Panc1 (cell line): ENCODE measurements around the gene TFCP2L1. TPM values are rescaled to one million over a fixed set of nuclear protein-coding genes. Genes with fewer than 3 reads are reported as not detected.

Experiments used
- ATAC-seq: fragments of 200-7000 bp; cut with Tn5 transposase; 2 replicates; pipeline ENCODE4 v1.9.1; 2020; ENCODE audit warnings: mild to moderate bottlenecking, moderate library complexity
- BruUV-seq: library from RNA; stranded (reverse); fragments of 400-500 nt; replicated peaks from 2 replicates; lab custom pipeline; 2021; lab: Mats Ljungman, UMichigan
- CTCF ChIA-PET: fragments of 300-600 bp; sonication (Branson Sonifier 250); formaldehyde crosslinking; loops from one replicate; lab custom pipeline; 2022; ENCODE audit warnings: antibody characterized with exemption; lab: Charles Lee
- POLR2A ChIA-PET: fragments of 300-600 bp; sonication (Branson Sonifier 250); formaldehyde crosslinking; loops from one replicate; lab custom pipeline; 2022; ENCODE audit warnings: antibody characterized with exemption; lab: Charles Lee
- DNase-seq: peaks from one replicate; pipeline ENCODE4 v3.0.0-alpha.2; 2010; ENCODE audit warnings: low read depth, low spot score
- H3K27ac ChIP-seq: 2 replicates; pipeline ENCODE4 v1.5.1; 2011; ENCODE audit warnings: mild to moderate bottlenecking, low read length, inconsistent platforms
- H3K27me3 ChIP-seq: fragments of 200-500 bp; sonication (Bioruptor generic); 2 replicates; pipeline ENCODE4 v1.6.0; 2014; ENCODE audit warnings: low read length, inconsistent platforms; ENCODE audit not compliant: control insufficient read depth, insufficient read depth
- H3K36me3 ChIP-seq: fragments of 200-500 bp; sonication (Bioruptor generic); 2 replicates; pipeline ENCODE4 v1.5.1; 2014; ENCODE audit warnings: inconsistent platforms, mild to moderate bottlenecking, low read length, moderate library complexity; ENCODE audit not compliant: control insufficient read depth, insufficient read depth
- H3K4me1 ChIP-seq: 2 replicates; pipeline ENCODE4 v1.5.1; 2011; ENCODE audit warnings: inconsistent platforms, mild to moderate bottlenecking, low read length, moderate library complexity; ENCODE audit not compliant: control insufficient read depth, insufficient read depth
- H3K4me3 ChIP-seq, 2 experiments: 2 replicates each; pipeline ENCODE4 v1.5.1; 2011 to 2012; ENCODE audit warnings: low read depth in 2 of 2, low read length in 2 of 2, mild to moderate bottlenecking in 2 of 2, inconsistent platforms in 1 of 2, moderate library complexity in 1 of 2
- H3K9me3 ChIP-seq: fragments of 200-500 bp; sonication (Bioruptor generic); 2 replicates; pipeline ENCODE4 v1.5.1; 2014; ENCODE audit warnings: low read depth, mild to moderate bottlenecking, inconsistent platforms, low read length, moderate library complexity; ENCODE audit not compliant: control insufficient read depth, insufficient read depth
- POLR2AphosphoS5 ChIP-seq: IDR thresholded peaks from 2 replicates; pipeline ENCODE4 v1.6.1; 2012; ENCODE audit warnings: mild to moderate bottlenecking, low read depth, low read length, moderate library complexity
- SIN3A ChIP-seq: IDR thresholded peaks from 2 replicates; pipeline ENCODE4 v1.6.1; 2012; ENCODE audit warnings: low read depth, mild to moderate bottlenecking, low read length, moderate library complexity, borderline replicate concordance; ENCODE audit not compliant: insufficient read depth
- TCF7L2 ChIP-seq: IDR thresholded peaks from 2 replicates; pipeline ENCODE4 v1.6.1; 2011; ENCODE audit warnings: mild to moderate bottlenecking, low read depth, low read length, inconsistent platforms
- in situ Hi-C: cut with HindIII; loops from 2 replicates; pipeline ENCODE4 v1.10.0; 2016; ENCODE audit warnings: low sequenced_read_pairs, low pct_unique_long_range_greater_than_20kb
- intact Hi-C: fragments of 100-400 bp; cut with micrococcal nuclease; formaldehyde crosslinking; loops from one replicate; pipeline ENCODE4 v1.10.0; 2022; ENCODE audit not compliant: unreplicated experiment
- total RNA-seq: library from RNA; stranded (reverse); gene quantifications from one replicate; pipeline ENCODE4 v1.2.1, GENCODE V29; 2021; ENCODE audit not compliant: unreplicated experiment
- TF ChIP-seq, protein P1 (sequence below), 2 experiments: IDR thresholded peaks; 2 replicates each; pipeline ENCODE4 v1.6.1; 2011 to 2012; ENCODE audit warnings: low read depth in 2 of 2, control low read depth in 1 of 2, low read length in 1 of 2, mild to moderate bottlenecking in 1 of 2, moderate library complexity in 1 of 2; ENCODE audit not compliant: insufficient read depth in 1 of 2
- TF ChIP-seq, protein P2 (sequence below): fragments of 450-650 bp; IDR thresholded peaks from 2 replicates; pipeline ENCODE4 v1.5.1; 2017; ENCODE audit warnings: mild to moderate bottlenecking

The TFCP2L1 gene
- total RNA-seq, 1 experiment from 2014 or later, result 4.9 TPM

DNA sequence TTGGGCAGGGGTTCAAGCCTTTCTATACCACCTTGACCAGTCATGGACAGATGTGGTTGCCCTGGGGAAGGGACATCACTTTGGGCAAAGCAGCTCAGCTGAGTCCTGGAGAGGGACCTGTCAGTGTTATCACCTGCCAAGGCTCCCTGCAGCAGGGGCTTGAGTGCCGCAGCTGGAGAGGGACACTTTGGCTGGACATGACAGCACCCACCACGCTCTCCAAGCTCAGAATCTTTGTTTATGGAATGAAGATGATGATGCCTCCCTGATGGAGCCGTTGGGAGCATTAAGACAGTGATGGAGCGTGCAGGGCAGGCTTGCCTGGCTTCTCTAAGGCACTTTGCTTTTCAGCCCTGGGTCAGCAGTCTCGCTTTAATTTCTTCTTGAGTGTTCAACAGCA, 4.3 kb upstream of the TFCP2L1 start:
- ATAC-seq (no peak), DNase-seq (no peak)
- ChIA-PET CTCF (no interaction called here), POLR2A (no interaction called here)
- Histone ChIP-seq H3K27ac (no peak overlapping the region), H3K4me1 (no peaks in the 10 kb centered on the region), H3K27me3 (peaks cover under 1% of the 10 kb centered on the region; the same call in 1 of the 2 replicates), H3K9me3 (no peaks in the 10 kb centered on the region), H3K36me3 (no peaks in the 10 kb centered on the region), H3K4me3 (no peak overlapping the region)
- TF ChIP-seq, protein P1, sequence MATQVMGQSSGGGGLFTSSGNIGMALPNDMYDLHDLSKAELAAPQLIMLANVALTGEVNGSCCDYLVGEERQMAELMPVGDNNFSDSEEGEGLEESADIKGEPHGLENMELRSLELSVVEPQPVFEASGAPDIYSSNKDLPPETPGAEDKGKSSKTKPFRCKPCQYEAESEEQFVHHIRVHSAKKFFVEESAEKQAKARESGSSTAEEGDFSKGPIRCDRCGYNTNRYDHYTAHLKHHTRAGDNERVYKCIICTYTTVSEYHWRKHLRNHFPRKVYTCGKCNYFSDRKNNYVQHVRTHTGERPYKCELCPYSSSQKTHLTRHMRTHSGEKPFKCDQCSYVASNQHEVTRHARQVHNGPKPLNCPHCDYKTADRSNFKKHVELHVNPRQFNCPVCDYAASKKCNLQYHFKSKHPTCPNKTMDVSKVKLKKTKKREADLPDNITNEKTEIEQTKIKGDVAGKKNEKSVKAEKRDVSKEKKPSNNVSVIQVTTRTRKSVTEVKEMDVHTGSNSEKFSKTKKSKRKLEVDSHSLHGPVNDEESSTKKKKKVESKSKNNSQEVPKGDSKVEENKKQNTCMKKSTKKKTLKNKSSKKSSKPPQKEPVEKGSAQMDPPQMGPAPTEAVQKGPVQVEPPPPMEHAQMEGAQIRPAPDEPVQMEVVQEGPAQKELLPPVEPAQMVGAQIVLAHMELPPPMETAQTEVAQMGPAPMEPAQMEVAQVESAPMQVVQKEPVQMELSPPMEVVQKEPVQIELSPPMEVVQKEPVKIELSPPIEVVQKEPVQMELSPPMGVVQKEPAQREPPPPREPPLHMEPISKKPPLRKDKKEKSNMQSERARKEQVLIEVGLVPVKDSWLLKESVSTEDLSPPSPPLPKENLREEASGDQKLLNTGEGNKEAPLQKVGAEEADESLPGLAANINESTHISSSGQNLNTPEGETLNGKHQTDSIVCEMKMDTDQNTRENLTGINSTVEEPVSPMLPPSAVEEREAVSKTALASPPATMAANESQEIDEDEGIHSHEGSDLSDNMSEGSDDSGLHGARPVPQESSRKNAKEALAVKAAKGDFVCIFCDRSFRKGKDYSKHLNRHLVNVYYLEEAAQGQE (IDR thresholded peaks at IDR 0.05; ENCODE audit: insufficient read depth in 1 of 2, low read depth in 2 of 2, low read length in 1 of 2), result no peak
- TF ChIP-seq TCF7L2, result no peak
- TF ChIP-seq, protein P2, sequence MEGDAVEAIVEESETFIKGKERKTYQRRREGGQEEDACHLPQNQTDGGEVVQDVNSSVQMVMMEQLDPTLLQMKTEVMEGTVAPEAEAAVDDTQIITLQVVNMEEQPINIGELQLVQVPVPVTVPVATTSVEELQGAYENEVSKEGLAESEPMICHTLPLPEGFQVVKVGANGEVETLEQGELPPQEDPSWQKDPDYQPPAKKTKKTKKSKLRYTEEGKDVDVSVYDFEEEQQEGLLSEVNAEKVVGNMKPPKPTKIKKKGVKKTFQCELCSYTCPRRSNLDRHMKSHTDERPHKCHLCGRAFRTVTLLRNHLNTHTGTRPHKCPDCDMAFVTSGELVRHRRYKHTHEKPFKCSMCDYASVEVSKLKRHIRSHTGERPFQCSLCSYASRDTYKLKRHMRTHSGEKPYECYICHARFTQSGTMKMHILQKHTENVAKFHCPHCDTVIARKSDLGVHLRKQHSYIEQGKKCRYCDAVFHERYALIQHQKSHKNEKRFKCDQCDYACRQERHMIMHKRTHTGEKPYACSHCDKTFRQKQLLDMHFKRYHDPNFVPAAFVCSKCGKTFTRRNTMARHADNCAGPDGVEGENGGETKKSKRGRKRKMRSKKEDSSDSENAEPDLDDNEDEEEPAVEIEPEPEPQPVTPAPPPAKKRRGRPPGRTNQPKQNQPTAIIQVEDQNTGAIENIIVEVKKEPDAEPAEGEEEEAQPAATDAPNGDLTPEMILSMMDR, result no peak
- no peak for TF ChIP-seq POLR2AphosphoS5
- TF ChIP-seq SIN3A, result no peak
- no TSS peak for BruUV-seq
- in situ Hi-C loops, result no loop called here
- intact Hi-C loops, result no loop called here

DNA sequence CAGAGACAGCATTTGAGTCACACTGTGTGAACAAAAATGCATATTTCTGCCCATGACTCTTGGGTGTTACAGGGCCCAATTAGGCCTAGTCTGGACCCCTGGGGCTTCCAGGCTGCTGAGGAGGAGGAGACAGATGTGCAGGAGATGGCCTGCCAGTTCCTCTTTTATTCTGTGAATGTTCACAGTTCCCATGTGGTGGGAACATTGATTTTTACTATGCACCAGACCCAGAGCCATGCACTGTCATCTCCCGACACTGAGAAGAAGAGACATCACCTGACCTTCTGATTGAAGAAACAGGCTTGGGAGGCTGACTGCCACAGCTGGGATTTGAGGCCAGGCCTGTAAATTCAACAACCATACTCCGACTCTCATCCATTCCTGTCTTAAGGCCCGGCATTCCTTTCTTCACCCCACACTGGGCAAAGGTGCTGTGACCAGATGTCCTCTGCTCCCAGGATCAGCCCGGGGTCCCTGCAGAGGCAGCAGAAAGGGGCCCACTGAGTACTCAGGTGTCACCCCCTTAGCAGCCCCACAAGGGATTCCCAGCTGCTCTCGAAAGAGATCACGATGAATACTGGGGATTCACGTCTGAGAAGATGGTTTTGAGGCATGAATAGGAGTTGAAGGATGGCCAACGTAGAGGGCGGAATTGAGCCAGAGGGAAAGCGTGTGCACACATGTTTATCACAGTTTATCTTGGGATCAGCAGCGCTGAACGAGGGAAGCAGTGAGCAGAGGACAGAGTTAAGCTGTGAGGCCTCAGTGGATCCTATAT, 3.6 kb upstream of the TFCP2L1 start:
- TF ChIP-seq TCF7L2, result no peak
- TF ChIP-seq, protein P1 (IDR thresholded peaks at IDR 0.05; ENCODE audit: insufficient read depth in 1 of 2, low read depth in 2 of 2, low read length in 1 of 2), result no peak
- TF ChIP-seq, protein P2, result no peak
- TF ChIP-seq SIN3A, result no peak
- no peak for TF ChIP-seq POLR2AphosphoS5
- Histone ChIP-seq H3K27ac (no peak overlapping the region), H3K4me3 (no peak overlapping the region), H3K9me3 (no peaks in the 10 kb centered on the region), H3K4me1 (0 out of 2 replicates have a peak, but pooled peaks cover 3% of the 10 kb centered on the region), H3K27me3 (peaks cover 6% of the 10 kb centered on the region), H3K36me3 (no peaks in the 10 kb centered on the region)
- intact Hi-C loops, result no loop called here
- BruUV-seq, result no TSS peak
- DNase-seq, result no peak
- ChIA-PET POLR2A (no interaction called here), CTCF (interaction anchor here (0.6 kb wide), 1 partner anchor 23 kb away, joined by 4 read pairs; no protein-coding TSS in a partner anchor)
- in situ Hi-C loops, result no loop called here
- no peak for ATAC-seq
